Ishikawa (cell line): ENCODE data around the gene MTOR.

Experiments used
- CEBPB ChIP-seq: IDR thresholded peaks from 2 replicates; pipeline ENCODE4 v1.6.1; 2012
- CREB1 ChIP-seq: IDR thresholded peaks from 2 replicates; pipeline ENCODE4 v1.6.1; 2012; ENCODE audit warnings: low read depth
- EGR1 ChIP-seq: IDR thresholded peaks from 2 replicates; pipeline ENCODE4 v1.6.1; 2012
- EP300 ChIP-seq: IDR thresholded peaks from 2 replicates; pipeline ENCODE4 v1.6.1; 2012; ENCODE audit warnings: borderline replicate concordance
- FOXM1 ChIP-seq: IDR thresholded peaks from 2 replicates; pipeline ENCODE4 v1.6.1; 2012; ENCODE audit warnings: low read depth, borderline replicate concordance
- NFIC ChIP-seq: IDR thresholded peaks from 2 replicates; pipeline ENCODE4 v1.6.1; 2012
- RAD21 ChIP-seq: IDR thresholded peaks from 2 replicates; pipeline ENCODE4 v1.6.1; 2012; ENCODE audit warnings: low read depth
- TAF1 ChIP-seq: IDR thresholded peaks from 2 replicates; pipeline ENCODE4 v1.6.1; 2012; ENCODE audit warnings: low read depth, mild to moderate bottlenecking
- TCF12 ChIP-seq: IDR thresholded peaks from 2 replicates; pipeline ENCODE4 v1.6.1; 2012; ENCODE audit warnings: low read depth
- TEAD4 ChIP-seq: IDR thresholded peaks from 2 replicates; pipeline ENCODE4 v1.6.1; 2012
- YY1 ChIP-seq: IDR thresholded peaks from 2 replicates; pipeline ENCODE4 v1.6.1; 2012; ENCODE audit warnings: low read depth
- ZBTB7A ChIP-seq: IDR thresholded peaks from 2 replicates; pipeline ENCODE4 v1.6.1; 2012; ENCODE audit warnings: low read depth
- TF ChIP-seq, protein P1 (sequence below): IDR thresholded peaks from 2 replicates; pipeline ENCODE4 v1.6.1; 2012
- TF ChIP-seq, protein P2 (sequence below): IDR thresholded peaks from 2 replicates; pipeline ENCODE4 v1.6.1; 2012; ENCODE audit warnings: low read depth, mild to moderate bottlenecking
- TF ChIP-seq, protein P3 (sequence below): IDR thresholded peaks from 2 replicates; pipeline ENCODE4 v1.6.1; 2012

Gene MTOR

DNA sequence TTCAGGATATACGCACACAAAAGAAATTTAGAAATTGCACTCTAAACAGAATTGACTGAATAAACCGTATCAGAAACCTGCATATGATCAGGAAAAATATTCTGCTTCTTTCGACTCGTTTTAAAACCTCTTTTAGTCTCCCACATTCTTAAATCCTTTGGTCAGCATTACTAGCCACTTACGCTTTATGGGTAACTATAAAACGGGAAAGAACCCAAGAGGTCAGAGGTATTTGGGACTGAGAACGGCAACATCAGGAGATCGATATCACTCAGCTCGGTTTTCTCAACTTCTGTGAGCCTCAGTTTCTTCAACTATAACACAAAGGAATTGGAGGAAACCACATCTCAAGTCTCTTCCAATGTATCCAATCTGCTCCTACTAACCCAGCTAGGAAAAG is 109.6 kb downstream of the MTOR start:
- TF ChIP-seq NFIC = no peak
- no peak for TF ChIP-seq FOXM1
- TF ChIP-seq CEBPB = no peak
- TF ChIP-seq, protein P1, sequence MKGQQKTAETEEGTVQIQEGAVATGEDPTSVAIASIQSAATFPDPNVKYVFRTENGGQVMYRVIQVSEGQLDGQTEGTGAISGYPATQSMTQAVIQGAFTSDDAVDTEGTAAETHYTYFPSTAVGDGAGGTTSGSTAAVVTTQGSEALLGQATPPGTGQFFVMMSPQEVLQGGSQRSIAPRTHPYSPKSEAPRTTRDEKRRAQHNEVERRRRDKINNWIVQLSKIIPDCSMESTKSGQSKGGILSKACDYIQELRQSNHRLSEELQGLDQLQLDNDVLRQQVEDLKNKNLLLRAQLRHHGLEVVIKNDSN = no peak
- no peak for TF ChIP-seq TCF12
- TF ChIP-seq, protein P2, sequence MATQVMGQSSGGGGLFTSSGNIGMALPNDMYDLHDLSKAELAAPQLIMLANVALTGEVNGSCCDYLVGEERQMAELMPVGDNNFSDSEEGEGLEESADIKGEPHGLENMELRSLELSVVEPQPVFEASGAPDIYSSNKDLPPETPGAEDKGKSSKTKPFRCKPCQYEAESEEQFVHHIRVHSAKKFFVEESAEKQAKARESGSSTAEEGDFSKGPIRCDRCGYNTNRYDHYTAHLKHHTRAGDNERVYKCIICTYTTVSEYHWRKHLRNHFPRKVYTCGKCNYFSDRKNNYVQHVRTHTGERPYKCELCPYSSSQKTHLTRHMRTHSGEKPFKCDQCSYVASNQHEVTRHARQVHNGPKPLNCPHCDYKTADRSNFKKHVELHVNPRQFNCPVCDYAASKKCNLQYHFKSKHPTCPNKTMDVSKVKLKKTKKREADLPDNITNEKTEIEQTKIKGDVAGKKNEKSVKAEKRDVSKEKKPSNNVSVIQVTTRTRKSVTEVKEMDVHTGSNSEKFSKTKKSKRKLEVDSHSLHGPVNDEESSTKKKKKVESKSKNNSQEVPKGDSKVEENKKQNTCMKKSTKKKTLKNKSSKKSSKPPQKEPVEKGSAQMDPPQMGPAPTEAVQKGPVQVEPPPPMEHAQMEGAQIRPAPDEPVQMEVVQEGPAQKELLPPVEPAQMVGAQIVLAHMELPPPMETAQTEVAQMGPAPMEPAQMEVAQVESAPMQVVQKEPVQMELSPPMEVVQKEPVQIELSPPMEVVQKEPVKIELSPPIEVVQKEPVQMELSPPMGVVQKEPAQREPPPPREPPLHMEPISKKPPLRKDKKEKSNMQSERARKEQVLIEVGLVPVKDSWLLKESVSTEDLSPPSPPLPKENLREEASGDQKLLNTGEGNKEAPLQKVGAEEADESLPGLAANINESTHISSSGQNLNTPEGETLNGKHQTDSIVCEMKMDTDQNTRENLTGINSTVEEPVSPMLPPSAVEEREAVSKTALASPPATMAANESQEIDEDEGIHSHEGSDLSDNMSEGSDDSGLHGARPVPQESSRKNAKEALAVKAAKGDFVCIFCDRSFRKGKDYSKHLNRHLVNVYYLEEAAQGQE = no peak
- no peak for TF ChIP-seq ZBTB7A
- TF ChIP-seq TAF1 = no peak
- no peak for TF ChIP-seq EP300
- TF ChIP-seq TEAD4 = no peak
- TF ChIP-seq CREB1 = no peak
- TF ChIP-seq RAD21 = no peak
- TF ChIP-seq YY1 = no peak

DNA sequence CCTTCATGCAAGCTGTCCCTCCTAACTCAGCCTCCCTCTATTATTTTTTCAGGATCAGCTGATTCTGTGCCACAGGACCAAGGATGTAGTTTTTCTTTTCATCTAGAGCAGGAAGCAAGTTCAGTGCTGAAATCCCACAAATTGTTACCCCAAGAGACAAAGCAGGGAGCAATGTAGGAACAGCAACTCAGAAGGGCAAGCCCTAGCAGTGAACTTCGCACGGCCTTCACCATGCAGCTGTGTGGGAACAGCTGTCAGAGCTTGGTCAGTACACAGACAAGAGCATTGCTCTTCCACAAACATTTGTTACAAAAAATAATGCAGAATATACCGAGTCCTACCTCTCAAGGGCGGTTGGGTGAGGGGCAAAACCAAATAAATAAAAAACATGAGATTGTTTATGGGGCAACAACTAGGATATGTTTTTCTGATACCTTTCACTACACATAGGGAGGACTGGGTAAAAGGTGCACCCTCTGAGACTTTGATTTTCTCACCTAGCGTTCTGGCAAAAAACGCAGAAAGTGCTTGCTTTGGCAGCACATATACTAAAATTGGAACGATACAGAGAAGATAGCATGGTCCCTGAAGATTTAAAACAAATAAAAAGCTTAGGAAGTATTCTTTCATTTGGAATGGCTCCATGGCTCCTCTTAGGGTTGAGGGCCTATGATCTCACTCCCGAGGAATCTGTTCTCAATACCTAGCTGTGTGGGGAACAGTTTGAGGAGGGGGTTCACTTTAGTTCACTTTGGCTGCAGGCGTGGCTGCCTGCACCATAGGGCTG is 110.3 kb downstream of the MTOR start:
- TF ChIP-seq EP300 (no peak), CREB1 (no peak), EGR1 (no peak), CEBPB (no peak)

DNA sequence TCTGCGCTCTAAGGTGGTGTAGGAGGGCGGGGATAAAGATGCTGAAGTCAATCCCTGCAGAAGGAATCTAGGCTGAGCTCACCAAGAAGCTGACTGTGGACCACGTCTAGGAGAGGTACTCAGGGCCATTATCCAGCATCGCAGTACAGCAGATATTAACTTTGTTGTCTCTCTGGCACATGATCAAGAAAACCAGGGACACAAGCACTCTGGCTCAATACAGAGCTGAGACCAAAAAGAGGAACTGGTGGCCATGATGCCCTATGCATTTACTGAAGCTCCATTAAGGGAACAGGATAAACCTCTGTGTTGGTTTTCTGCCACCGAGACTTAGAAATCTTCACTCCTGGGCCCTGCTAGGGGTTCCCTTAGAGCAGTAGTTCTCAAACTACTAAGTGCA is 111.2 kb downstream of the MTOR start:
- no peak for TF ChIP-seq YY1
- no peak for TF ChIP-seq RAD21
- TF ChIP-seq, protein P2 = no peak
- no peak for TF ChIP-seq TAF1
- TF ChIP-seq, protein P3, sequence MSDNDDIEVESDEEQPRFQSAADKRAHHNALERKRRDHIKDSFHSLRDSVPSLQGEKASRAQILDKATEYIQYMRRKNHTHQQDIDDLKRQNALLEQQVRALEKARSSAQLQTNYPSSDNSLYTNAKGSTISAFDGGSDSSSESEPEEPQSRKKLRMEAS = no peak
- TF ChIP-seq TCF12 = no peak
- TF ChIP-seq NFIC = no peak

DNA sequence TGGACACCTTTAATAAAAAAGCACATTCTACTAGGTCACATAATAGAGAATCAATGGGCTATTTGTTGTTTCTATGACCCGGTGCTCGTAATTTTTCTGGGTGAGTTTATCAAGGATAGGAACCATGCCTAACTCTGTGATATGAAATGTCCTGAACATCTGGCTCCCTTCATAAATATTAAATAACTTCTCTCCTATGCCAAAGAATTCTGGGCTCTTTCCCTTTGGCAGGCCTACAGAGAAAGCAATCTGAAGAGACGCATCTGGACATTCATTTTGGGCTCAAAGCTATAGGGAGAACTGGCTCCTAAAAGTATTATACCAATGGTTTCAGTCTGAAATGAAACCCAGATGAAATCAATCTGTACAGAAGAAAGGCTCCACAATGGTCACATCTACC is 112.0 kb downstream of the MTOR start:
- TF ChIP-seq YY1 (no peak), TCF12 (no peak), RAD21 (no peak), ZBTB7A (no peak), TAF1 (no peak), EP300 (no peak), EGR1 (no peak), TEAD4 (no peak), CREB1 (no peak), FOXM1 (no peak)
- TF ChIP-seq, protein P2 = no peak
- TF ChIP-seq, protein P1 = no peak

DNA sequence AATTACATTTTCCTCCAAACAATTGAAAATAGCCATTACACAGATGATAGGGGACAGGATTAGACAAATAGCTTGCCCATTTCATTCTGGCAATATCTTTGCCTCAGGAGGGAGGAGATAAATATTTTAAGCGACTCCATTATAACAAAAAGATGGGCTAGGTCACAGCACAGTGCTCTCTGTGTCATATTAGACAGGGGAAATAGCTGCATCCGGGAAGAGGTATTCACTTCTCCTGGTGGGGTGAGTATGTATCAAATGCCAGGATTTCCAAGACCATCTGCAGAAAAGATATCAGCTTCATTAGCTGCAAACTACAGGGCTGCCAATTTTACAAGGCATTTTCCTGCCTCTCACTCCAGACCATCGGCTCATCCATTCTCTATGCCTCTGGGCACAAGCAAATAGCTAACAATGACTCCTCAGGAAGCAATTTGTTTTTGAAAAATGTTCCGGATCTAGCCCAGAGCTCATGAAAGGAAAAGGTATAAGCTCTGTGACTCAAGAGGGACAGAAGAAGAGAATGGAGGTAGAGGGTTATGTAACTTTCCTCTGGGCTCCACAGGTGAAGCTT is 115.1 kb downstream of the MTOR start:
- TF ChIP-seq, protein P3 = no peak
- TF ChIP-seq CREB1 (no peak), NFIC (no peak), TCF12 (no peak), RAD21 (no peak), EGR1 (no peak)
- TF ChIP-seq, protein P2 = no peak
